HepG2 (cell line): ENCODE data around the gene MKNK1. TPM values are rescaled to one million over a fixed set of nuclear protein-coding genes. Genes with fewer than 3 reads are reported as not detected.

Experiments
- ATF7 ChIP-seq, 2 experiments: fragments of 450-650 bp in 1 of 2; sonication (generic) in 1 of 2; formaldehyde crosslinking in 1 of 2; IDR thresholded peaks; 2 replicates each; pipeline versions ENCODE4 v1.4.0 to v1.6.1; 2016 to 2020; ENCODE audit warnings: antibody characterized with exemption in 1 of 2, mild to moderate bottlenecking in 1 of 2, missing genetic modification reagents in 1 of 2
- HIC2 ChIP-seq: sonication (generic); formaldehyde crosslinking; IDR thresholded peaks from 2 replicates; pipeline ENCODE4 v1.9.0; 2022; ENCODE audit warnings: low read depth, missing genetic modification reagents
- MZF1 ChIP-seq: sonication (generic); formaldehyde crosslinking; IDR thresholded peaks from 2 replicates; pipeline ENCODE4 v1.8.1; 2023; ENCODE audit warnings: mild to moderate bottlenecking, missing genetic modification reagents, borderline replicate concordance
- NR2C2 ChIP-seq: sonication (generic); formaldehyde crosslinking; IDR thresholded peaks from 2 replicates; pipeline ENCODE4 v1.4.0; 2020; ENCODE audit warnings: missing genetic modification reagents, mild to moderate bottlenecking, moderate library complexity, borderline replicate concordance
- SATB2 ChIP-seq: sonication (generic); formaldehyde crosslinking; IDR thresholded peaks from 2 replicates; pipeline ENCODE4 v1.5.0; 2020; ENCODE audit warnings: missing genetic modification reagents
- ZGPAT ChIP-seq: IDR thresholded peaks from 2 replicates; pipeline ENCODE4 v1.6.1; 2016; ENCODE audit warnings: mild to moderate bottlenecking
- polyA plus RNA-seq, 8 experiments: library from polyadenylated mRNA; depleted of rRNA in 3 of 8; stranded (reverse) in 7 of 8; unstranded in 1 of 8; fragments of >200 nt; fragmentation: Illumina TruSeq in 4 of 8; extraction: Trizol in 4 of 8; gene quantifications; 2 replicates each; pipeline versions ENCODE4 v1.2.1 to v1.2.3, GENCODE V29; 2011 to 2016; ENCODE audit warnings: low read depth in 4 of 8, missing spikeins in 1 of 8, mixed read lengths in 1 of 8; ENCODE audit not compliant: insufficient read depth in 1 of 8
- total RNA-seq, 5 experiments: library from RNA; depleted of rRNA; stranded (reverse); fragments of >200 nt; fragmentation: Illumina TruSeq; extraction: Trizol; gene quantifications; 2 replicates each; pipeline ENCODE4 v1.2.3, GENCODE V29; 2016; ENCODE audit warnings: low read depth in 1 of 5
- TF ChIP-seq, protein P1 (sequence below): sonication (generic); formaldehyde crosslinking; IDR thresholded peaks from 2 replicates; pipeline ENCODE4 v1.9.0; 2021; ENCODE audit warnings: missing genetic modification reagents, mild to moderate bottlenecking, borderline replicate concordance
- TF ChIP-seq, protein P2 (sequence below): sonication (generic); formaldehyde crosslinking; IDR thresholded peaks from 2 replicates; pipeline ENCODE4 v1.8.0; 2022; ENCODE audit warnings: missing genetic modification reagents, mild to moderate bottlenecking, moderate library complexity, borderline replicate concordance
- TF ChIP-seq, protein P3 (sequence below): sonication (generic); formaldehyde crosslinking; IDR thresholded peaks from 2 replicates; pipeline ENCODE4 v1.5.0; 2020; ENCODE audit warnings: mild to moderate bottlenecking, missing genetic modification reagents, borderline replicate concordance

MKNK1 gene
- total and polyA plus RNA-seq, 2 of the 13 experiments (the other 11 are each of a cell fraction or from before 2014, with no cell fraction given) = 18.5 to 24.1 TPM

GRCh38 chr1:46616277-46617107, 12.4 kb upstream of the MKNK1 start, which contains the start of gene MOB3C (continued):
- TF ChIP-seq SATB2 (CRISPR knock-in tag) (no peak), HIC2 (no peak), ZGPAT (CRISPR knock-in tag) (0 out of 2 replicates have a peak, but pooled peaks have one; percentile 28), NR2C2 (peak; percentile 46), MZF1 (no peak), ATF7 (IDR thresholded peaks at IDR 0.05) (no peak), ATF7 (CRISPR knock-in tag; IDR thresholded peaks at IDR 0.05) (no peak)
- TF ChIP-seq, protein P1, sequence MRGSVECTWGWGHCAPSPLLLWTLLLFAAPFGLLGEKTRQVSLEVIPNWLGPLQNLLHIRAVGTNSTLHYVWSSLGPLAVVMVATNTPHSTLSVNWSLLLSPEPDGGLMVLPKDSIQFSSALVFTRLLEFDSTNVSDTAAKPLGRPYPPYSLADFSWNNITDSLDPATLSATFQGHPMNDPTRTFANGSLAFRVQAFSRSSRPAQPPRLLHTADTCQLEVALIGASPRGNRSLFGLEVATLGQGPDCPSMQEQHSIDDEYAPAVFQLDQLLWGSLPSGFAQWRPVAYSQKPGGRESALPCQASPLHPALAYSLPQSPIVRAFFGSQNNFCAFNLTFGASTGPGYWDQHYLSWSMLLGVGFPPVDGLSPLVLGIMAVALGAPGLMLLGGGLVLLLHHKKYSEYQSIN (CRISPR knock-in tag) = no peak
- TF ChIP-seq, protein P2, sequence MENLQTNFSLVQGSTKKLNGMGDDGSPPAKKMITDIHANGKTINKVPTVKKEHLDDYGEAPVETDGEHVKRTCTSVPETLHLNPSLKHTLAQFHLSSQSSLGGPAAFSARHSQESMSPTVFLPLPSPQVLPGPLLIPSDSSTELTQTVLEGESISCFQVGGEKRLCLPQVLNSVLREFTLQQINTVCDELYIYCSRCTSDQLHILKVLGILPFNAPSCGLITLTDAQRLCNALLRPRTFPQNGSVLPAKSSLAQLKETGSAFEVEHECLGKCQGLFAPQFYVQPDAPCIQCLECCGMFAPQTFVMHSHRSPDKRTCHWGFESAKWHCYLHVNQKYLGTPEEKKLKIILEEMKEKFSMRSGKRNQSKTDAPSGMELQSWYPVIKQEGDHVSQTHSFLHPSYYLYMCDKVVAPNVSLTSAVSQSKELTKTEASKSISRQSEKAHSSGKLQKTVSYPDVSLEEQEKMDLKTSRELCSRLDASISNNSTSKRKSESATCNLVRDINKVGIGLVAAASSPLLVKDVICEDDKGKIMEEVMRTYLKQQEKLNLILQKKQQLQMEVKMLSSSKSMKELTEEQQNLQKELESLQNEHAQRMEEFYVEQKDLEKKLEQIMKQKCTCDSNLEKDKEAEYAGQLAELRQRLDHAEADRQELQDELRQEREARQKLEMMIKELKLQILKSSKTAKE (CRISPR knock-in tag) = no peak
- TF ChIP-seq, protein P3, sequence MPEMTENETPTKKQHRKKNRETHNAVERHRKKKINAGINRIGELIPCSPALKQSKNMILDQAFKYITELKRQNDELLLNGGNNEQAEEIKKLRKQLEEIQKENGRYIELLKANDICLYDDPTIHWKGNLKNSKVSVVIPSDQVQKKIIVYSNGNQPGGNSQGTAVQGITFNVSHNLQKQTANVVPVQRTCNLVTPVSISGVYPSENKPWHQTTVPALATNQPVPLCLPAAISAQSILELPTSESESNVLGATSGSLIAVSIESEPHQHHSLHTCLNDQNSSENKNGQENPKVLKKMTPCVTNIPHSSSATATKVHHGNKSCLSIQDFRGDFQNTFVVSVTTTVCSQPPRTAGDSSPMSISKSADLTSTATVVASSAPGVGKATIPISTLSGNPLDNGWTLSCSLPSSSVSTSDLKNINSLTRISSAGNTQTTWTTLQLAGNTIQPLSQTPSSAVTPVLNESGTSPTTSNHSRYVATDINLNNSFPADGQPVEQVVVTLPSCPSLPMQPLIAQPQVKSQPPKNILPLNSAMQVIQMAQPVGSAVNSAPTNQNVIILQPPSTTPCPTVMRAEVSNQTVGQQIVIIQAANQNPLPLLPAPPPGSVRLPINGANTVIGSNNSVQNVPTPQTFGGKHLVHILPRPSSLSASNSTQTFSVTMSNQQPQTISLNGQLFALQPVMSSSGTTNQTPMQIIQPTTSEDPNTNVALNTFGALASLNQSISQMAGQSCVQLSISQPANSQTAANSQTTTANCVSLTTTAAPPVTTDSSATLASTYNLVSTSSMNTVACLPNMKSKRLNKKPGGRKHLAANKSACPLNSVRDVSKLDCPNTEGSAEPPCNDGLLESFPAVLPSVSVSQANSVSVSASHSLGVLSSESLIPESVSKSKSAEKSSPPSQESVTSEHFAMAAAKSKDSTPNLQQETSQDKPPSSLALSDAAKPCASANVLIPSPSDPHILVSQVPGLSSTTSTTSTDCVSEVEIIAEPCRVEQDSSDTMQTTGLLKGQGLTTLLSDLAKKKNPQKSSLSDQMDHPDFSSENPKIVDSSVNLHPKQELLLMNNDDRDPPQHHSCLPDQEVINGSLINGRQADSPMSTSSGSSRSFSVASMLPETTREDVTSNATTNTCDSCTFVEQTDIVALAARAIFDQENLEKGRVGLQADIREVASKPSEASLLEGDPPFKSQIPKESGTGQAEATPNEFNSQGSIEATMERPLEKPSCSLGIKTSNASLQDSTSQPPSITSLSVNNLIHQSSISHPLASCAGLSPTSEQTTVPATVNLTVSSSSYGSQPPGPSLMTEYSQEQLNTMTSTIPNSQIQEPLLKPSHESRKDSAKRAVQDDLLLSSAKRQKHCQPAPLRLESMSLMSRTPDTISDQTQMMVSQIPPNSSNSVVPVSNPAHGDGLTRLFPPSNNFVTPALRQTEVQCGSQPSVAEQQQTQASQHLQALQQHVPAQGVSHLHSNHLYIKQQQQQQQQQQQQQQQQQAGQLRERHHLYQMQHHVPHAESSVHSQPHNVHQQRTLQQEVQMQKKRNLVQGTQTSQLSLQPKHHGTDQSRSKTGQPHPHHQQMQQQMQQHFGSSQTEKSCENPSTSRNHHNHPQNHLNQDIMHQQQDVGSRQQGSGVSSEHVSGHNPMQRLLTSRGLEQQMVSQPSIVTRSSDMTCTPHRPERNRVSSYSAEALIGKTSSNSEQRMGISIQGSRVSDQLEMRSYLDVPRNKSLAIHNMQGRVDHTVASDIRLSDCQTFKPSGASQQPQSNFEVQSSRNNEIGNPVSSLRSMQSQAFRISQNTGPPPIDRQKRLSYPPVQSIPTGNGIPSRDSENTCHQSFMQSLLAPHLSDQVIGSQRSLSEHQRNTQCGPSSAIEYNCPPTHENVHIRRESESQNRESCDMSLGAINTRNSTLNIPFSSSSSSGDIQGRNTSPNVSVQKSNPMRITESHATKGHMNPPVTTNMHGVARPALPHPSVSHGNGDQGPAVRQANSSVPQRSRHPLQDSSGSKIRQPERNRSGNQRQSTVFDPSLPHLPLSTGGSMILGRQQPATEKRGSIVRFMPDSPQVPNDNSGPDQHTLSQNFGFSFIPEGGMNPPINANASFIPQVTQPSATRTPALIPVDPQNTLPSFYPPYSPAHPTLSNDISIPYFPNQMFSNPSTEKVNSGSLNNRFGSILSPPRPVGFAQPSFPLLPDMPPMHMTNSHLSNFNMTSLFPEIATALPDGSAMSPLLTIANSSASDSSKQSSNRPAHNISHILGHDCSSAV (CRISPR knock-in tag) = no peak
